GM19035 (cell line): ENCODE data around the gene COL8A2.

Source experiments
- ATAC-seq: cut with Tn5 transposase; IDR thresholded peaks from one replicate; pipeline ENCODE4 v1.9.1; 2021; ENCODE audit not compliant: unreplicated experiment

Gene COL8A2

DNA sequence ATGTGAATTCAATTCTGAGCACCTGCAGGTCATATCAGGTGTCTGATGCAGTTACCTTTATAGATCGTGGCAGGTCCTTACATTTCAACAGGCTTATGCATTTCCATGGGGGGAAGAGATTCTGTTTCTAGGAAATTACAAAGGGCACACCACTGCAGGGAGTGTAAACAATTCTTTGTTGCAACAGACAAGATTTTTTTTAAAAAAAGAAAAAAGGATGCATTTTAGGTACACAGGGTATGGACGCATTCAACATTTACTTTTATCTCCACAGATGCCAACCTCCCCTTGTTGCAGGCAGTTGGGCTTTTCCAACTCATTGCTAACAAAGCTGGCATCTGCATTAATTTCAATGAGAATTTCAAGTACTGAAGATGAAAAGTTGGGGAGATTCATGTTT, 54.7 kb downstream of the COL8A2 start:
- no peak for ATAC-seq

DNA sequence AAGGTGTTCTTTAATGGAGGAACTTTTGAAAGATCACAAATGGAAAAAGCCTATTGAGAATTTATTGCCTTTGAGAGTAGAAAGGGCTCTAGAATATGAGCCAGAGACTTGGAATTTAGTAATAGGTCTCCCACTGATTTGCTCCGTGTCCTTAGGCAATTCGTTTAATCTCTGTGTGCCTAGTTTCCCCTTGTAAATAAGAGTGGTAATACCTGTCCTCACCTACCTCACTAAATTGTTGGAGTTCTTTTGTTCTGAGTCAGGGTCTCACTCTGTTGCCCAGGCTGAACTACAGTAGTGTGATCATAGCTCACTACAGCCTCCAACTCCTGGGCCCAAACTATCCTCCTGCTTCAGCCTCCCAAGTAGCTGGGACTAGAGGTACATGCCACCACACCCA, 56.2 kb downstream of the COL8A2 start:
- no peak for ATAC-seq

DNA sequence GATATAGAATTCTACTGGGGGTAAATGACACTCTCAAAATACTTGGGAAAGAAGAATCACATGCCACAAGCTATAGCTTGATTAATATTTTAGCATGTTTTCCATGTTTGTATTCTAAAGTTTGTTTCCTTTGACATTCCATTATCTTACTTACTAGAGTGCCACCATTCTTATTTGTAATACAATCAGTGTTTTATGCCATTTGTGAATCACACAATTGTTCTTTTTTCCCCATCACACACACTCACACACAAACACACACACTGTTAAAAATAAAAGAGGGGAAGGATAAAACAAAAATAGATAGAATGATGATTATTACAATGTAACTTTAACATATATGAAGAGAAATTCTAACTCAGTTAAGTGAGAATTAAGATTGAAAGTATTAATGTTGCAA, 57.2 kb downstream of the COL8A2 start:
- ATAC-seq: no peak

DNA sequence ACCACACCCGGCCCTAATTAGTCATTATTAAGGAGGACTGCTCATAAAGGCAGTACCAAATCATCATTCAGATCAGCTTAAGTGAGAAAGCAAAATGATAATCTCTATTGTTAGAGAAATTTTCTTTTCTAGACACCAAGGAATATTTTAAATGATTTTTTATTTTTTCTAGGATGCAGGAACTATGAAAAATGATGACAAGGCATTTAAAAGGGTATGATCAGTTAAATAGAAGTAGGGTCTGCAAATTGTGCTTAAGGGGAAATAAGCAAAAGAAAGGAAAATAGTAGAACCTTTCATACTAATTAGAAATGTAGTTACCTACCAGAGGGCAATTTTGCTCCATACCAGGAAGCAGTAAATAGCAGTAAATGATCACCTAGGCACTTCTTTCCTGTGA, 62.7 kb downstream of the COL8A2 start:
- ATAC-seq: no peak

DNA sequence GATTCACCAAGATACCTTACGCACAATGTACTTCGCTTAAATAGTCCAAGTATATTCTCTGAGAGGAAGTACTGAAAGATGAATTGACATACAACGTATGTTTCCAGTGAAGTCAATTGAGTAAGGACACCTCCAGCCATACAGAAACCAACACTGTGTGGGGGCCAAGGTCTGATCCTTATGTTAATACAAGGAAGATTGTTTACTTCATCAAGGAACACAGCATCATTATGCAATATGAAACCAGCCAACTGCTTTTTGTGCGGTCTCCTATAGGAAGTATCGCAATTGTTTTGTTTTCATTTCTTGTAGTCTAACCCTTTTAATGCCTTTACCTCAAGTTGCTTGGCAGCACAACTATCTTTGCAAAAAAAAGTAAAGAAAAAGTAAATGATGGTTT, 69.3 kb downstream of the COL8A2 start:
- ATAC-seq: no peak

DNA sequence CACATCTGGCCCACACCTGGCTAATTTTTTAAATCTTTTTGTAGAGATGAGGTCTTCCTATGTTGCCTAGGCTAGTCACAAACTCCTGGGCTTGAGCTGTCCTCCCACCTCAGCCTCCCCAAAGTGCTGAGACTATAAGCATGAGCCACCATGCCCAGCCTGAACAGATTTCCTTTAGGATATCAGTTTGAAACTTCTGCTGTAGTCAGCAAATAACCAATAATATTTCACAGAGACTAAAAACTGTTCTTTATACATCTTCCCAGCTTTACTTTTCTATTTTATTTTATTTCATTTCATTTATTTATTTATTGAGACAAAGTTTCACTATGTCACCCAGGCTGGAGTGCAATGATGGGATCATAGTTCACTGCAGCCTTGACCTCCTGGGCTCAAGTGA, 71.0 kb downstream of the COL8A2 start:
- ATAC-seq: no peak

DNA sequence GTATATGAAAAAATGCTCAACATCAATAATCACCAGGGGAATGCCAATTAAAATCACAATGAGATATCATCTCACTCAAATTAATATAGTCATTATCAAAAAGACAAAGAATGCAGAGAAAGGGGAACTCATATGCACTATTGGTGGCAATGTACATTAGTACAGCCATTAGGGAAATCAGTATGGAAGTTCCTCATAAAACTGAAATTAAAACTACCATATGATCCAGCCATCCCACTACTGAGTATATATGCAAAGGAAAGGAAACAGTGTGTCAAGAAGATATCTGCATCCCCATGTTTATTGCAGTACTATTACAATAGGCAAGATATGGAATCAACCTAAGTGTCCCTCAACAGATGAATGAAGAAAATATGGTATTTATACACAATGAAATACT, 73.2 kb downstream of the COL8A2 start:
- ATAC-seq: no peak
